Measurements from ENCODE around the gene NME4. TPM values are rescaled to one million over a fixed set of nuclear protein-coding genes. Genes with fewer than 3 reads are reported as not detected.
"Not testable (repeated sequence)": the region's sequence is repeated elsewhere in the genome, so short reads cannot be mapped to it uniquely, and the experiment has no call there.

Gene NME4
- total RNA-seq, 4 donors from 2014 or later = 31.7 to 65.0 (median 59.7) TPM

GRCh38 chr16:411576-412265, 14.7 kb downstream of the NME4 start:
- TF ChIP-seq CTCF (IDR thresholded peaks at IDR 0.05) = no peak
- TF ChIP-seq POLR2A (IDR thresholded peaks at IDR 0.05) = no peak
- Histone ChIP-seq H3K27ac (no peak overlapping the region), H3K4me3 (replicated peaks in 1 of 3) (no peak overlapping the region), H3K4me1 (no peaks in the 10 kb centered on the region), H3K36me3 (no peaks in the 10 kb centered on the region), H3K9me3 (no peaks in the 10 kb centered on the region), H3K27me3 (no peaks in the 10 kb centered on the region)
- DNase-seq = no peak
- intact Hi-C loops (cut with DNase I) = no loop called here
- WGBS, 2 donors = 94 to 95% methylated on average over 17 to 22 of the region's 26 CpGs

- no peak overlapping the region for H3K27ac ChIP-seq
- no peaks in the 10 kb centered on the region for H3K36me3 ChIP-seq
- no peak overlapping the region for H3K4me3 ChIP-seq (replicated peaks in 1 of 3)
- intact Hi-C loops (cut with DNase I) = no loop called here
- no peak for DNase-seq
- H3K4me1 ChIP-seq = no peaks in the 10 kb centered on the region
- TF ChIP-seq CTCF (IDR thresholded peaks at IDR 0.05) (no peak), POLR2A (IDR thresholded peaks at IDR 0.05) (no peak)
- H3K27me3 ChIP-seq = no peaks in the 10 kb centered on the region
- 88 to 89% methylated on average over 18 to 20 of the region's 21 CpGs for WGBS, 2 donors
- H3K9me3 ChIP-seq = no peaks in the 10 kb centered on the region
Measured at GRCh38 chr16:414395-415169, 17.6 kb downstream of the NME4 start.

GRCh38 chr16:415170-415498, 18.1 kb downstream of the NME4 start:
- H3K4me3 ChIP-seq (replicated peaks in 1 of 3); H3K4me1 ChIP-seq; H3K36me3 ChIP-seq; H3K27me3 ChIP-seq; DNase-seq; intact Hi-C loops (cut with DNase I); H3K27ac ChIP-seq; H3K9me3 ChIP-seq: not testable (repeated sequence)
- 91% methylated on average over 3 of the region's 3 CpGs for WGBS, 2 donors

- DNase-seq; H3K36me3 ChIP-seq; intact Hi-C loops (cut with DNase I); H3K4me3 ChIP-seq (replicated peaks in 1 of 3); H3K27me3 ChIP-seq; H3K27ac ChIP-seq; H3K9me3 ChIP-seq: not testable (repeated sequence)
- WGBS, 2 donors = 90 to 96% methylated on average over 13 of the region's 13 CpGs
- peaks cover 13 to 18% of the 10 kb centered on the region in 2 donors for H3K4me1 ChIP-seq
Measured at GRCh38 chr16:422179-422578, 25.2 kb downstream of the NME4 start.

- Histone ChIP-seq H3K36me3 (no peaks in the 10 kb centered on the region), H3K27ac (peak overlapping the region; percentile 45 to 91 (median 90)), H3K4me1 (peaks cover 19 to 21% of the 10 kb centered on the region in 2 donors), H3K27me3 (no peaks in the 10 kb centered on the region), H3K4me3 (replicated peaks in 1 of 3) (peak overlapping the region in 1 of 3 donors; percentile 56), H3K9me3 (no peaks in the 10 kb centered on the region)
- DNase-seq = peak; percentile 25
- TF ChIP-seq POLR2A (IDR thresholded peaks at IDR 0.05) (no peak), CTCF (IDR thresholded peaks at IDR 0.05) (no peak)
- WGBS, 2 donors = 65 to 82% methylated on average over 20 of the region's 20 CpGs
- intact Hi-C loops (cut with DNase I) = no loop called here
Measured at GRCh38 chr16:424033-424622, 27.1 kb downstream of the NME4 start.

GRCh38 chr16:424623-425081, 27.7 kb downstream of the NME4 start:
- Histone ChIP-seq H3K27me3 (no peaks in the 10 kb centered on the region), H3K36me3 (no peaks in the 10 kb centered on the region), H3K9me3 (no peaks in the 10 kb centered on the region), H3K4me1 (peaks cover 19 to 21% of the 10 kb centered on the region in 2 donors), H3K27ac (peak overlapping the region; percentile 45 to 91 (median 90)), H3K4me3 (replicated peaks in 1 of 3) (peak overlapping the region in 2 of 3 donors; percentile 54 to 56)
- 16 to 31% methylated on average over 11 to 22 of the region's 31 CpGs for WGBS, 2 donors
- DNase-seq = peak; percentile 33 to 52
- intact Hi-C loops (cut with DNase I) = no loop called here
- TF ChIP-seq CTCF (IDR thresholded peaks at IDR 0.05) (no peak), POLR2A (IDR thresholded peaks at IDR 0.05) (no peak)

Data from thyroid gland (tissue), 4 donors.